ENCODE measurements around the gene DOCK2. TPM values are rescaled to one million over a fixed set of nuclear protein-coding genes. Genes with fewer than 3 reads are reported as not detected.

DOCK2 gene
- total RNA-seq, 4 donors from 2014 or later, result 3.1 to 3.9 (median 3.3) TPM

DNA sequence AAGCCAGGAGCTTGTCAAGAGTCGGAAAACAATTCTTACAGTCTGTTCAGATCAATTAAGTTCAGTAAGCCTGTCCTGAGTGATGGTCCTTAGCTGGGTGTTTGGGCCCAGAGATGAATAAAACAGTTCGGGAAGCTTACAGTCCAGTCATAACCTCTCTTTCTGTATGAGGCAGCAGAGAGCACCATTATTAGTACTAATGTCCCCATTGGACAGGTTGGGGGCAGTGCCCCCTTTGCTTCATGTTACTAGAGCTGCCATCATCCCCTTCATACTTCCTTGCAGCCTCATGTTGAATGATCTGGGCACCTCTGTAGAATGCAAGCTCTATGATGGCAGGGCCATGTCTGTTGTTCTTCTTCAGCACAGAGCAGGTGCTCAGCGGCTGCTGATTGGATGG lies 9.8 kb downstream of the DOCK2 start:
- no peak for TF ChIP-seq POLR2A (IDR thresholded peaks at IDR 0.05)
- TF ChIP-seq, protein P1, sequence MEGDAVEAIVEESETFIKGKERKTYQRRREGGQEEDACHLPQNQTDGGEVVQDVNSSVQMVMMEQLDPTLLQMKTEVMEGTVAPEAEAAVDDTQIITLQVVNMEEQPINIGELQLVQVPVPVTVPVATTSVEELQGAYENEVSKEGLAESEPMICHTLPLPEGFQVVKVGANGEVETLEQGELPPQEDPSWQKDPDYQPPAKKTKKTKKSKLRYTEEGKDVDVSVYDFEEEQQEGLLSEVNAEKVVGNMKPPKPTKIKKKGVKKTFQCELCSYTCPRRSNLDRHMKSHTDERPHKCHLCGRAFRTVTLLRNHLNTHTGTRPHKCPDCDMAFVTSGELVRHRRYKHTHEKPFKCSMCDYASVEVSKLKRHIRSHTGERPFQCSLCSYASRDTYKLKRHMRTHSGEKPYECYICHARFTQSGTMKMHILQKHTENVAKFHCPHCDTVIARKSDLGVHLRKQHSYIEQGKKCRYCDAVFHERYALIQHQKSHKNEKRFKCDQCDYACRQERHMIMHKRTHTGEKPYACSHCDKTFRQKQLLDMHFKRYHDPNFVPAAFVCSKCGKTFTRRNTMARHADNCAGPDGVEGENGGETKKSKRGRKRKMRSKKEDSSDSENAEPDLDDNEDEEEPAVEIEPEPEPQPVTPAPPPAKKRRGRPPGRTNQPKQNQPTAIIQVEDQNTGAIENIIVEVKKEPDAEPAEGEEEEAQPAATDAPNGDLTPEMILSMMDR (IDR thresholded peaks at IDR 0.05), result no peak
- DNase-seq (ENCODE audit: low spot score in 2 of 2), result no peak
- no peak overlapping the region for H3K4me3 ChIP-seq (ENCODE audit: low read depth, poor library complexity, severe bottlenecking)
- intact Hi-C loops (cut with DNase I; ENCODE audit: low total_unique reads), result no loop called here
- WGBS, 2 donors, result 77 to 91% methylated on average over 3 of the region's 3 CpGs

DNA sequence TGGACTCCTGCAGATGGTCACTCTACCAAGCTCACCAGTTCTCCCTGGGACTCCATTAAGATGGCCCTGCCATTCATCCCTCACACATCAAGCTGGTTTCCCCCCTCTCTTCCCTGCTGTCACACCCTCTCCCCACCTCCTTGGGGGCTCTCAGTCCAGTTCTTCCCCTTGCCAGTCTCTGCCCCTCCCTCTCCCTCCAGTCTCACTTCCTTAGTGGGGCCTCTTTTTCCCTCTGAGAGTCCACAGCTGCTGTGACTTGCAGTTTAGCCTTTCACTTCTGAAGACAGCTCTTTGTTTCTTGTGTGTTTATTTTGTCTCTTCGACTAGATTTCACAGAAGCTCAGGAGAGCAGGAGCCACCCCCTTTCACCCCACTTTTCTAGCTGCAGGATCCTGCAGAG lies 10.5 kb downstream of the DOCK2 start:
- 4 to 43% methylated on average over 1 of the region's 1 CpG for WGBS, 2 donors
- no peak for DNase-seq (ENCODE audit: low spot score in 2 of 2)
- intact Hi-C loops (cut with DNase I; ENCODE audit: low total_unique reads), result no loop called here
- TF ChIP-seq, protein P1 (IDR thresholded peaks at IDR 0.05), result no peak
- TF ChIP-seq POLR2A (IDR thresholded peaks at IDR 0.05), result no peak
- H3K4me3 ChIP-seq (ENCODE audit: low read depth, poor library complexity, severe bottlenecking), result no peak overlapping the region

DNA sequence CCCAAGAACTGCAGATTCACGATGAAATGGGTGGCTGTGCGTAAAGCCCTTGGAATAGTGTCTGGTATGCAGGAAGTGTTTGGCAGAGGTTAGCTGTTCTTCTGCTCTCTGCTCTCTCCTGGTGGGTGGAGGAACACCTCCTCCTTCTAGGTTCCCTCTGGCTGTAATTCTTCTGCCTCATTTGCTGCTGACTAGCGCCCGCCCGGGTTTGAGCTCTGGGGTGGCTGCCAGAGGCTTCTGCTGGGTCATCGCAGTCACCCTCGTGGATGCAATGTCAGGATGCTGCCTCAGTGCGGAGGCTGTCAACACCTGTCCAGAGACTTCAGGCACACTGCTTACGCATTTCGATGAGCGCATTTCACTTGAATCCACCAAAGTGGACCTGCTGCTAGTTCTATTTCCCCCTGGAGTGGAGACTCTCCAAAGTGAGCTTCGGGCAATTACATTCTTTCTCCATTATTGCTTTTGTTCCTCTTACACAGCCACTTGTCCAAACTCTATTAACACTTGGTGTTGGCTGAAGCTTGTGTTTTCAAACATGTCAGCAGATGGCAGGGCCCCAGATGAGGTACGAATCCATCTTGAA lies 11.7 kb downstream of the DOCK2 start:
- TF ChIP-seq, protein P1 (IDR thresholded peaks at IDR 0.05), result no peak
- no peak for TF ChIP-seq POLR2A (IDR thresholded peaks at IDR 0.05)
- WGBS, 2 donors, result 62 to 67% methylated on average over 13 of the region's 13 CpGs
- H3K4me3 ChIP-seq (ENCODE audit: low read depth, poor library complexity, severe bottlenecking), result no peak overlapping the region
- DNase-seq (ENCODE audit: low spot score in 2 of 2), result no peak
- intact Hi-C loops (cut with DNase I; ENCODE audit: low total_unique reads), result no loop called here

DNA sequence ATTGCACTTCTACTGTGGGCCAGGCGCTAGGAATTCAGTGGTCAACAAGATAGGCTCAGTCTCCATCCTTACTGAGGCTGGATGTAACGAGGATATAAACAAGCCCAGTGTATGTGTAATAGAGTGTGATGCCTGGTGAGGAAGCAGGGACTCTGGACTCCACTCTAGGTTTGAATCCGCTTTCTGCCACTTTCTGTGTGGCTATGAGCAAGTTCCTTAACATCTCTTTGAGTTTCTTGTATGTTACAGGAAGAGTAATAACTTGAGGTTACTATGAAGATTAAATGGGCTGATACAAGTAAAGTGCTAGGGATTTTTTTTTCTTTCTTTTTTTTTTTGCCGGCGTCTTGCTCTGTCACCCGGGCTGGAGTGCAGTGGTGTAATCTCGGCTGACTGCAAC lies 12.4 kb downstream of the DOCK2 start:
- no peak for DNase-seq (ENCODE audit: low spot score in 2 of 2)
- WGBS, 2 donors, result 74 to 80% methylated on average over 7 of the region's 7 CpGs
- intact Hi-C loops (cut with DNase I; ENCODE audit: low total_unique reads), result no loop called here
- H3K4me3 ChIP-seq (ENCODE audit: low read depth, poor library complexity, severe bottlenecking), result no peak overlapping the region
- no peak for TF ChIP-seq POLR2A (IDR thresholded peaks at IDR 0.05)
- TF ChIP-seq, protein P1 (IDR thresholded peaks at IDR 0.05), result no peak

DNA sequence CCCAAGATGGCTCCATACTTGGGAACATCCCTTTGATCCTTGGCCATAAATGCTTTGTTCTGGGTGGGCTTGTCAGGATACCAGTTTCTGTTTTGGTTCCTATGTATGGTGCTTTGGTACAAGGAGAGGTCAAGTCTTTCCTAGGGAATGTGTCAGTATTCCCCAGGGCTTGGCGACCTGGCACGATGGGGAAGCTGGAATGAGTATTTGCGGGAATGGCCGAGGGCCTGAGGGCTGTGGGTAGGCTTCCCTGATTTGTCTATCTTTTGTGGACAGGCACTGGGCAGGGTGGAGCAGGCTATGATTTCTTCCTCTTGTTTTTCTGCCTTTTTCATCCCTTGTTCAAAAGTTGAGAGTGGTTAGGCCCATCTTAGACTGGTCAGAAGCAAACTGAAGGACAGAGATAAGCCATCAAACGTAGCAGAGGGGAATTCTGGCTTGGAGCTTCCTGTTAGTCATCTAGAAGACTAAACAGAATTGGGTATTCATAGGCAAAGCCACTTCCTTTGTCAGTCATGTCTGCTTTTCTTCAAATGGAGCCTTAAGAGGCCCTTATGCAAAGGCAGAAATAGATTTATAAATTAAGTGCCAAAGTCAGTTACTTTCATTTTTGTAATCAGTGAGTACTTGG lies 13.7 kb downstream of the DOCK2 start:
- intact Hi-C loops (cut with DNase I; ENCODE audit: low total_unique reads), result no loop called here
- TF ChIP-seq, protein P1 (IDR thresholded peaks at IDR 0.05), result no peak
- no peak for TF ChIP-seq POLR2A (IDR thresholded peaks at IDR 0.05)
- no peak for DNase-seq (ENCODE audit: low spot score in 2 of 2)
- no peak overlapping the region for H3K4me3 ChIP-seq (ENCODE audit: low read depth, poor library complexity, severe bottlenecking)
- 78 to 83% methylated on average over 5 of the region's 5 CpGs for WGBS, 2 donors

DNA sequence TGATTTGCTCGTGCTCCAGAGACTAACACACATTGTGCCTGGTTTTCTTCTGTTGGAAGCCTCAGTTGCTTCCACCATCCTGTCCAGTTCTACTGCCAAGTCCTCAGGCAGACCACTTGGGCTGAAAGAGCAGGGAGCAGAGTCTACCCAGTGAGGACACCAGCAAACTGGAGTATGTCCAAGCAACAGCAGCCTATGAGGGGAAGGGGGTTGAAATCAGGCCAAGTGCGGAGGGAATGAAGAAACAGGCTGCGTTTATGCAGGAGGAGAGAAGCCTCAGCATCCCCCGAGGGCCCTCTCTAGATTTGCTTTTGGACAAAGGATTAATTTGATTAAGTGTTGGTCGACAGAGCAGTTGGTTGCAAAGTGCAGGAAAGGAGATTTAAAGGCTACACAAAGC lies 14.5 kb downstream of the DOCK2 start:
- intact Hi-C loops (cut with DNase I; ENCODE audit: low total_unique reads), result no loop called here
- WGBS, 2 donors, result 47 to 54% methylated on average over 5 of the region's 5 CpGs
- no peak overlapping the region for H3K4me3 ChIP-seq (ENCODE audit: low read depth, poor library complexity, severe bottlenecking)
- no peak for TF ChIP-seq POLR2A (IDR thresholded peaks at IDR 0.05)
- TF ChIP-seq, protein P1 (IDR thresholded peaks at IDR 0.05), result no peak
- DNase-seq (ENCODE audit: low spot score in 2 of 2), result no peak

All from lower leg skin (tissue), 4 donors.